AG04450 (cell line): ENCODE measurements around the gene FAIM2. TPM values are rescaled to one million over a fixed set of nuclear protein-coding genes. Genes with fewer than 3 reads are reported as not detected.

Experiments
- CTCF ChIA-PET: fragments of 300-600, 350-600 bp; formaldehyde crosslinking; extraction: SDS; loops from one replicate; lab custom pipeline; 2022; ENCODE audit warnings: antibody characterized with exemption, inconsistent platforms; lab: Charles Lee
- POLR2A ChIA-PET: fragments of 350-600 bp; formaldehyde crosslinking; extraction: SDS; loops from one replicate; lab custom pipeline; 2021; ENCODE audit warnings: antibody characterized with exemption, inconsistent platforms; lab: Yijun Ruan, JAX
- DNase-seq: peaks from one replicate; pipeline ENCODE4 v3.0.0-alpha.2; 2011; ENCODE audit warnings: low read depth, low spot score
- H3K27ac ChIP-seq: one replicate; pipeline ENCODE4 v1.5.1; 2012; ENCODE audit warnings: low read depth, low read length, control low read depth
- H3K27me3 ChIP-seq: one replicate; pipeline ENCODE4 v1.6.0; 2012; ENCODE audit warnings: low read length; ENCODE audit not compliant: control insufficient read depth, insufficient read depth
- H3K4me3 ChIP-seq: 2 replicates; pipeline ENCODE4 v1.5.1; 2011; ENCODE audit warnings: mild to moderate bottlenecking, low read depth, low read length, control low read depth
- H3K9me3 ChIP-seq: 2 replicates; pipeline ENCODE4 v1.5.1; 2012; ENCODE audit warnings: low read length; ENCODE audit not compliant: control insufficient read depth, insufficient read depth
- polyA plus RNA-seq: library from polyadenylated mRNA; depleted of rRNA; stranded (reverse); fragments of >200 nt; gene quantifications from 2 replicates; pipeline ENCODE4 v1.2.3, GENCODE V29; 2011
- TF ChIP-seq, protein P1 (sequence below): IDR thresholded peaks from 2 replicates; pipeline ENCODE4 v1.5.1; 2011; ENCODE audit warnings: low read depth, low read length, control low read depth, inconsistent platforms

The FAIM2 gene
- polyA plus RNA-seq, 1 experiment, result 5.9 TPM

DNA sequence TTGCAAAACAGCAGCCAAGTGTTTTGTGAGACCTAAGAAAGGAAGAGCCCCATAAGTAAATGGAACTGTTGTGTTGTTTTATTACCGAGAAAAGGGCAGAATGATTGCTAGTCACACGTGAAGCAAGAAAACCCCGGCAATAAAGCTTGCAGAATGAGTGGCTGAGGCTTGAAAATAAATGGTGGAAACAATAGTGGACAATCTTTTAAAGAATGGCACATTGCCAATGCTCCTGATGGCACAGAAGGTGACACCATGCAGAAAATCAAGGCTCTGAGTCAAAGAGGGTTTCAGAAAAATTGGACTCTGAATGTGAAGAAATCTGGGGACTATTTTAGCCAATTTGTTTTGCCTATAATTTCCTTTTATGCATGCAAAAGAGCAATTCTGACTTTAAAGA, 42.8 kb upstream of the FAIM2 start:
- no peak for DNase-seq
- Histone ChIP-seq H3K27ac (no peak overlapping the region), H3K27me3 (peaks cover 21% of the 10 kb centered on the region), H3K9me3 (no peaks in the 10 kb centered on the region), H3K4me3 (no peak overlapping the region)
- ChIA-PET CTCF (interaction anchor here (0.5 to 2.5 kb wide), 33 partner anchors 8 to 368 kb away, joined by 3 to 48 read pairs (median 7); partner anchors contain the start of genes AQP5 and TMBIM6), POLR2A (no interaction called here)
- TF ChIP-seq, protein P1, sequence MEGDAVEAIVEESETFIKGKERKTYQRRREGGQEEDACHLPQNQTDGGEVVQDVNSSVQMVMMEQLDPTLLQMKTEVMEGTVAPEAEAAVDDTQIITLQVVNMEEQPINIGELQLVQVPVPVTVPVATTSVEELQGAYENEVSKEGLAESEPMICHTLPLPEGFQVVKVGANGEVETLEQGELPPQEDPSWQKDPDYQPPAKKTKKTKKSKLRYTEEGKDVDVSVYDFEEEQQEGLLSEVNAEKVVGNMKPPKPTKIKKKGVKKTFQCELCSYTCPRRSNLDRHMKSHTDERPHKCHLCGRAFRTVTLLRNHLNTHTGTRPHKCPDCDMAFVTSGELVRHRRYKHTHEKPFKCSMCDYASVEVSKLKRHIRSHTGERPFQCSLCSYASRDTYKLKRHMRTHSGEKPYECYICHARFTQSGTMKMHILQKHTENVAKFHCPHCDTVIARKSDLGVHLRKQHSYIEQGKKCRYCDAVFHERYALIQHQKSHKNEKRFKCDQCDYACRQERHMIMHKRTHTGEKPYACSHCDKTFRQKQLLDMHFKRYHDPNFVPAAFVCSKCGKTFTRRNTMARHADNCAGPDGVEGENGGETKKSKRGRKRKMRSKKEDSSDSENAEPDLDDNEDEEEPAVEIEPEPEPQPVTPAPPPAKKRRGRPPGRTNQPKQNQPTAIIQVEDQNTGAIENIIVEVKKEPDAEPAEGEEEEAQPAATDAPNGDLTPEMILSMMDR, result no peak

DNA sequence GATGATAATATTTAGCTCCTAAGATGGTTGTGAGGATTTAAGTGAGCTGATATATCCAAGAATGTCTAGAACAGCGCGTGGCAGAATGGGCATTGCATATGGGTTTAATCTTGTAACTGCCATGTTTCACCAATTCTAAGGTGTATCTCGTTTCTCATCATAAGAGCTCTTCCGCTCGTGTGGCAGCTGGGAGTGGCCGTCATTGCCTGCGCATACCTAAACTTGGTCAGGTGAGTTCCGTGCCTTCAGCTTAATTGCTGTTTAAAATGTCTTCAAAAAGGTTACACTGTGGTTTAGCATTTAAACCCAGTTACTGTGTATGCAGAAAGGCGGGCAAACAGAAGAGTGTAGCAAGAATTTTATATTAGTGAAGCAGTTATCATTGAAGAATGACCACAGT, 42.4 kb upstream of the FAIM2 start:
- ChIA-PET CTCF (interaction anchor here (0.5 to 2.5 kb wide), 41 partner anchors 9 to 205 kb away, joined by 3 to 48 read pairs (median 7); partner anchors contain the start of genes AQP5, COX14, RACGAP1 and TMBIM6), POLR2A (interaction anchor here (0.6 kb wide), 1 partner anchor 192 kb away, joined by 7 read pairs; no protein-coding TSS in a partner anchor)
- H3K4me3 ChIP-seq, result no peak overlapping the region
- TF ChIP-seq, protein P1, result no peak
- no peaks in the 10 kb centered on the region for H3K9me3 ChIP-seq
- no peak for DNase-seq
- no peak overlapping the region for H3K27ac ChIP-seq
- H3K27me3 ChIP-seq, result peaks cover 18% of the 10 kb centered on the region

DNA sequence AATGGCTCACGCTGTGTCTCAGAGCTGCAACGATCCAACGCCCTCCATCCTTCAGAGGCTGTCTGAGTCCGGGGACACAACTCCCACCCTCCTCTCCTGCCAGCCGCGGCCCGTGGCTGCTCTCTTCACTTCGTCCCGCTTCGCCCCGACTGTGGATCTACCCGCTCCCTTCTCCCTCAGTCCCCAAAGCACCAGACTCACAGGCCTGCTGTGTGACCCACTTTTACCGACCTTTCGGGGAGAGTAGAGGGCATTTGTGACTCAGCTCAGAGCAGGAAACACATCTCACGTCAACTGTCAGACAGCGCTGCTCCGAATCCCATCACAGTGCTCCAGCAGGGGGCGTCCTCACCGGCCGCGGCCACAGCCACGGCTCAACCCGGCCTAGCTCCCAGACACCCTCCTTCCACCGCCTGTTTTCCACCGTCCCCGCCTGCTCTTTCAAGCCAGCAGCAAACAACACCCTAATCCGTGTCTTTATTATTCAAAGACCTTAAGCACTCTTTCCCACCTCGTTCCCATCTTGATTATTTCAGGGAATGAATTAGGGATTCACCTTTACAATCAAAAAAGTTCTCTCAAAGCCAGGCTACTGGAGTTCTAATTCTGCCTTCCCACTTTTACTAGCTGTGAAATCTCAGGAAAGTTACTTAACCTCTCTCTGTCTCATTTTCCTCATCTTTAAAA, 41.8 kb upstream of the FAIM2 start:
- Histone ChIP-seq H3K27ac (no peak overlapping the region), H3K4me3 (peak overlapping the region; percentile 44), H3K27me3 (peaks cover 13% of the 10 kb centered on the region), H3K9me3 (no peaks in the 10 kb centered on the region)
- peak; percentile 21 for DNase-seq
- ChIA-PET POLR2A (interaction anchor here (0.6 kb wide), 1 partner anchor 192 kb away, joined by 7 read pairs; no protein-coding TSS in a partner anchor), CTCF (interaction anchor here (0.6 to 2.5 kb wide), 47 partner anchors 9 to 204 kb away, joined by 3 to 48 read pairs (median 5); partner anchors contain the start of genes AQP5, COX14, FAIM2 and RACGAP1)
- TF ChIP-seq, protein P1, result peak; percentile 95

DNA sequence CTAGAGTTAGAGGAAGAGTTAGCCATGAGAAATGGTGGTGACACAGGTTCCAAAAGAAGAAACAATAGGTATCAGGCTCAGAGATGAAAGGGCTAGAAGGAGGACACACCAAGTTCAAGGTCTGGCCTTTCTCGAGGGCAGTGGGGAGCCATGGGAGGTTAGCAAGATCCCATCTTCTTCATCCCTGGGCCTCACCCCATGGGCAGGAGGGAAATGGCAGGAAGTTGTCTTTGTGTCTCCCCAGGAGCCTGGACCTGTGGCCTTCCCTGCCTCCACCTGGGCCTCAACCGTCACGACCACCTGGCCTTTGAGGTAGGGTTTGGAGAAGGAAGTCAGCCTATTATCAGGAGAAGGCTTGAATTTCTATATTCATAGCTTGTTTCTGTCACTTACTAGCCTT, 41.0 kb upstream of the FAIM2 start:
- TF ChIP-seq, protein P1, result no peak
- ChIA-PET POLR2A (no interaction called here), CTCF (interaction anchor here (0.8 to 2.5 kb wide), 20 partner anchors 8 to 125 kb away, joined by 3 to 48 read pairs (median 8); partner anchors contain the start of gene AQP5)
- Histone ChIP-seq H3K27me3 (peaks cover 10% of the 10 kb centered on the region), H3K27ac (no peak overlapping the region), H3K9me3 (no peaks in the 10 kb centered on the region), H3K4me3 (no peak overlapping the region)
- DNase-seq, result no peak

DNA sequence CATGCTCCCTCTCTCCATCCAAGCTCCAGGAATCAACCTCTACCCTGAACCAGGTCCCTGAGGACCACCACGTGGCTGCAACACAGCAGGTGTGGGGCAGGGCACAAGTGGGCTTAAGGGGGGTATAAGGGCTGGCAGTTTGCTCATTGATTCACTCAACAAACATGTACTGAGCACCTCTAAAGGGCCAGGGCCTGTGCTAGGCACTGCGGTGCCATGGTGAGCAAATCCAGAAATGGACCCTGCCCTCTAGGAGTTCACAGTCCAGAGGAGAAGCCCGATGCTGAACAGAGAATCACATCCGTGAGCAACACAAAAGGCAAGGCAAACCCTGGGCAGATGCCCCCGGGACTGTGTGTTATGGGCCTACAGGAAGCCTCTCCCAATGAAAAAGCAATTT, 40.3 kb upstream of the FAIM2 start:
- no peak overlapping the region for H3K4me3 ChIP-seq
- no peaks in the 10 kb centered on the region for H3K9me3 ChIP-seq
- CTCF ChIA-PET, result no interaction called here
- peaks cover 4% of the 10 kb centered on the region for H3K27me3 ChIP-seq
- H3K27ac ChIP-seq, result no peak overlapping the region
- POLR2A ChIA-PET, result no interaction called here
- no peak for DNase-seq
- TF ChIP-seq, protein P1, result no peak
